Endothelial cell (in vitro differentiated cells): ENCODE measurements around the gene RNF121. TPM values are rescaled to one million over a fixed set of nuclear protein-coding genes. Genes with fewer than 3 reads are reported as not detected.

Source experiments
- DNase-seq: peaks from one replicate; pipeline ENCODE4 v3.0.0; 2021; ENCODE audit warnings: low spot score
- H3K27ac Mint-ChIP-seq: one replicate; pipeline ENCODE4 v1.8.0; 2021; ENCODE audit warnings: mixed read lengths, inconsistent platforms; ENCODE audit not compliant: unreplicated experiment
- H3K27me3 Mint-ChIP-seq: one replicate; pipeline ENCODE4 v1.8.0; 2021; ENCODE audit warnings: mild to moderate bottlenecking, moderate library complexity, mixed read lengths, inconsistent platforms; ENCODE audit not compliant: unreplicated experiment
- H3K36me3 Mint-ChIP-seq: one replicate; pipeline ENCODE4 v1.8.0; 2021; ENCODE audit warnings: mild to moderate bottlenecking, low read depth, mixed read lengths, inconsistent platforms; ENCODE audit not compliant: unreplicated experiment
- H3K4me1 Mint-ChIP-seq: one replicate; pipeline ENCODE4 v1.8.0; 2021; ENCODE audit warnings: mild to moderate bottlenecking, mixed read lengths, inconsistent platforms; ENCODE audit not compliant: unreplicated experiment
- H3K4me3 Mint-ChIP-seq: one replicate; pipeline ENCODE4 v1.8.0; 2021; ENCODE audit warnings: mild to moderate bottlenecking, mixed read lengths, inconsistent platforms; ENCODE audit not compliant: unreplicated experiment
- H3K9me3 Mint-ChIP-seq: one replicate; pipeline ENCODE4 v1.8.0; 2021; ENCODE audit warnings: mixed read lengths, inconsistent platforms; ENCODE audit not compliant: unreplicated experiment
- CTCF ChIP-seq: fragments of 200-600 bp; sonication (generic); IDR thresholded peaks from one replicate; pipeline ENCODE4 v1.5.0; 2021; ENCODE audit warnings: antibody characterized with exemption; ENCODE audit not compliant: unreplicated experiment
- total RNA-seq: library from RNA; stranded (reverse); fragmentation: NEBNext Ultra II Directional; extraction: Animal tissue kit (Norgen Biotek cat#: 25700); gene quantifications from one replicate; pipeline ENCODE4 v1.2.1, GENCODE V29; 2021; ENCODE audit not compliant: unreplicated experiment

Gene RNF121
- total RNA-seq, 1 donor from 2014 or later: 37.3 TPM

GRCh38 chr11:71999362-71999761, 70.5 kb downstream of the RNF121 start:
- Mint-ChIP-seq H3K4me1 (peaks cover 30% of the 10 kb centered on the region), H3K36me3 (peaks cover 30% of the 10 kb centered on the region), H3K27ac (peak overlapping the region; percentile 97), H3K9me3 (no peaks in the 10 kb centered on the region), H3K27me3 (peaks cover 27% of the 10 kb centered on the region), H3K4me3 (peak overlapping the region; percentile 82)
- TF ChIP-seq CTCF: no peak
- DNase-seq: no peak

GRCh38 chr11:71999798-72000197, 71.0 kb downstream of the RNF121 start:
- Mint-ChIP-seq H3K27ac (no peak overlapping the region), H3K36me3 (peaks cover 30% of the 10 kb centered on the region), H3K4me1 (peaks cover 25% of the 10 kb centered on the region), H3K27me3 (peaks cover 29% of the 10 kb centered on the region), H3K4me3 (no peak overlapping the region), H3K9me3 (no peaks in the 10 kb centered on the region)
- DNase-seq: no peak
- no peak for TF ChIP-seq CTCF

GRCh38 chr11:72000202-72000867, 71.5 kb downstream of the RNF121 start:
- no peaks in the 10 kb centered on the region for H3K9me3 Mint-ChIP-seq
- no peak for DNase-seq
- H3K27me3 Mint-ChIP-seq: peaks cover 29% of the 10 kb centered on the region
- peaks cover 30% of the 10 kb centered on the region for H3K36me3 Mint-ChIP-seq
- H3K27ac Mint-ChIP-seq: no peak overlapping the region
- peaks cover 25% of the 10 kb centered on the region for H3K4me1 Mint-ChIP-seq
- TF ChIP-seq CTCF: no peak
- no peak overlapping the region for H3K4me3 Mint-ChIP-seq

- no peak overlapping the region for H3K4me3 Mint-ChIP-seq
- DNase-seq: no peak
- H3K4me1 Mint-ChIP-seq: peaks cover 25% of the 10 kb centered on the region
- peaks cover 34% of the 10 kb centered on the region for H3K27me3 Mint-ChIP-seq
- no peaks in the 10 kb centered on the region for H3K9me3 Mint-ChIP-seq
- TF ChIP-seq CTCF: no peak
- peaks cover 36% of the 10 kb centered on the region for H3K36me3 Mint-ChIP-seq
- peak overlapping the region; percentile 53 for H3K27ac Mint-ChIP-seq
Observed at GRCh38 chr11:72001285-72001684, 72.4 kb downstream of the RNF121 start.

- DNase-seq: no peak
- Mint-ChIP-seq H3K27ac (peak overlapping the region; percentile 22), H3K4me3 (peak overlapping the region; percentile 28), H3K27me3 (peaks cover 34% of the 10 kb centered on the region), H3K4me1 (peaks cover 25% of the 10 kb centered on the region), H3K36me3 (peaks cover 41% of the 10 kb centered on the region), H3K9me3 (no peaks in the 10 kb centered on the region)
- TF ChIP-seq CTCF: no peak
Observed at GRCh38 chr11:72001834-72002591, 73.2 kb downstream of the RNF121 start.
